HG02970 (cell line): ENCODE measurements around the gene SAP30BP.

Experiments used
- ATAC-seq: cut with Tn5 transposase; IDR thresholded peaks from one replicate; pipeline ENCODE4 v1.9.1; 2021; ENCODE audit warnings: mild to moderate bottlenecking, moderate library complexity, moderate number of reproducible peaks; ENCODE audit not compliant: unreplicated experiment, low FRiP score

SAP30BP gene

DNA sequence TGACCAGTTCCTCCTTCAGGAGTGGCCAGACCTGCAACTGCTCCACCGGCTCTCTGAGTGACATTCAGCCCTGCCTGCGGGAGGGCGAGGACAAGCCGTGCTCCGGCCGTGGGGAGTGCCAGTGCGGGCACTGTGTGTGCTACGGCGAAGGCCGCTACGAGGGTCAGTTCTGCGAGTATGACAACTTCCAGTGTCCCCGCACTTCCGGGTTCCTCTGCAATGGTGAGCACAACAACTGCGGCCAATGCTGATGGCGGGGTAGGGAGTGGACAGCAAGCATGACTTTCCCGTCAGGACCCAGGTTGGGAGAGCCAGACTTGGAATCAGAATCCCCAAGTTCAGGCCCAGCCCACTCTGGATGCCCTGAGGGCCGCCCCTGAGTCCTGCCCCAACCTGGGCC is 66.3 kb downstream of the SAP30BP start:
- ATAC-seq, result no peak

GRCh38 chr17:75734674-75735294 is 67.6 kb downstream of the SAP30BP start:
- ATAC-seq, result no peak

GRCh38 chr17:75736173-75736835 is 69.2 kb downstream of the SAP30BP start:
- no peak for ATAC-seq

- no peak for ATAC-seq
Observed at GRCh38 chr17:75737133-75737962, 70.2 kb downstream of the SAP30BP start.

DNA sequence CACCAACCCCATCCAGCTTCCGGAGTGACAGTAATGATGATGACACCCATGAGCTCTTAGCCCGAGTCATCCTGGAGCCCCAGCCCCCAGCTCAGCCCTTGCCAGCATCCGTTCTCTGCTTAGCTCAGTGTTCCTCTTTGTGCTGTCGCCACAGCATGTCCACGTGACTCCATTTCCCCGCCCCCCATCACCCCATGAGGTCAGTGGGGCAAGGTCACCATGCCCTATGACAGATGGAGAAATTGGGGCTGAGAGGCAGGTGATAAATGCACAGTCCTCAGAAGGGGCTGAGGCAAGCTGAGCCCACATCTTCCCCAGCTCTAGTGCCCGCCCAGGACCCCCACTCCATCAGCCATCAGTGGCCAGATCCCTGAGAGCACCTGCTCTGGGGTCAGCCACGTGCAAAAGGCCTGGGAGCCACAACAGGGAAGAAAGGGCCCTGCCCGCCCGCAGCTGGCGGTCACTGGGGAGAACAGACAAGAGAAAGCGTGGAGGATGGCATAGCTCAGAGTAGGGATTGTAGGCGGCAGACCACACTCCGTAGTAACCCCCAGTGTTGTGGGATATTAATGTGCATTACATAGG is 71.2 kb downstream of the SAP30BP start:
- ATAC-seq, result no peak

DNA sequence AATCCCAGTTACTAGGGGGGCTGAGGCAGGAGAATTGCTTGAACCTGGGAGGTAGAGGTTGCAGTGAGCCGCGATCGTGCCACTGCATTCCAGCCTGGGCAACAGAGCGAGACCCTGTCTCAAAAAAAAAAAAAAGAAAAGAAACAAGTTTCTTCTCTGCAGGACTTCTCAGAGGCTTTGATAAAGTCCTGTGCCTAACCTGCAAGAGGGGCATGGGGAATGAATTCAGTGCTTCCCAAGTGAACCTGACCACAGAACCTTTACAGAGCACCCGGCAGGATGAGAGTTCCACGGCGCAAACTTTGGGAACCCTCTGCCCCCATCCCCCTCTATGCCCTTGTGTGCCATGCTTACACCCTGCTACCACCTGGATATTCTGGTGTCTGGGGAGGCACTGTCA is 72.0 kb downstream of the SAP30BP start:
- ATAC-seq, result no peak

DNA sequence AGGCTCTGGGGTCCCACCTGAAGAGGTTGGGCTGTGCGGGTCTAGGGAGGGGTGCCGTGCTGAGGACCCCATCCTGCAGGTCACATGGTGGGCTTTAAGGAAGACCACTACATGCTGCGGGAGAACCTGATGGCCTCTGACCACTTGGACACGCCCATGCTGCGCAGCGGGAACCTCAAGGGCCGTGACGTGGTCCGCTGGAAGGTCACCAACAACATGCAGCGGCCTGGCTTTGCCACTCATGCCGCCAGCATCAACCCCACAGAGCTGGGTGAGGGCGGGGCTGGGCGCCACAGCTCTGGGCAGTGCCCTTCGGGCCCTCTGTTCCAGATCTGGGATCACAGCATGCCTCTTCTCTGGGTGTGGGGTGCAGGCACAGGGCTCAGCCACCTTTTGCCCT is 72.7 kb downstream of the SAP30BP start:
- ATAC-seq, result no peak

DNA sequence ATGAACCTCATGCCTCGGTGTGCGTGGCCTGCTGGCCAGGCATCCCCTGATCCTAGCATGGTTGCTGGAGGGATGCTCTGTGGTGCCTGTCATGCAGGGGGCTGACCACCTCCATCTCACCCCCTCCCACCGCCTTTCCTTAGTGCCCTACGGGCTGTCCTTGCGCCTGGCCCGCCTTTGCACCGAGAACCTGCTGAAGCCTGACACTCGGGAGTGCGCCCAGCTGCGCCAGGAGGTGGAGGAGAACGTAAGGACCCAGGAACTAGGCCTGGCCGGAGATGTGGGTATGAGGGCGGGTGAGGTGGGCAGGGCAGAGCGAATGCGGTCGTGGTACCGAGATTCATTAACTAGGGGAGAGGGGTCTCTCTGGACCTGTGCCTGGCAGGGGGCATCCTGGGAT is 73.1 kb downstream of the SAP30BP start:
- no peak for ATAC-seq

DNA sequence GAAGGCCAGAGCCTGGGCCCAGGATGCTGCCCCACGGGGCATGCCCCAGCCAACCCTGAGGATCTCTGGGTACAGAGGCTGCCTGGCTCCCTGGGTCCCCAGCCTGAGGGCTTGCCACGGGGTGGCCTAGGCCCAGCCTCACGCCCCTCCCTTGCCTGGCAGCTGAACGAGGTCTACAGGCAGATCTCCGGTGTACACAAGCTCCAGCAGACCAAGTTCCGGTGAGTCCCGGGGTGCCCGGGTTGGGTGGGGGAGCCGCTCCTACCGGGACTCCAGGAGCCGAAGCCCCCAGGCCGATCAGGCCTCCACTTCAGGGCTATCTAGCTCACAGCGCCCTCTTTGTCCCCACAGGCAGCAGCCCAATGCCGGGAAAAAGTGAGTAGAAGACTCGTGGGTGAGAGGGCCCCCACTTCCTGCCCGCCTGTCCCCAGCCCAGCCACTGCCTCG is 73.5 kb downstream of the SAP30BP start:
- ATAC-seq, result no peak

- ATAC-seq, result no peak
Observed at GRCh38 chr17:75742337-75742736, 75.2 kb downstream of the SAP30BP start.

DNA sequence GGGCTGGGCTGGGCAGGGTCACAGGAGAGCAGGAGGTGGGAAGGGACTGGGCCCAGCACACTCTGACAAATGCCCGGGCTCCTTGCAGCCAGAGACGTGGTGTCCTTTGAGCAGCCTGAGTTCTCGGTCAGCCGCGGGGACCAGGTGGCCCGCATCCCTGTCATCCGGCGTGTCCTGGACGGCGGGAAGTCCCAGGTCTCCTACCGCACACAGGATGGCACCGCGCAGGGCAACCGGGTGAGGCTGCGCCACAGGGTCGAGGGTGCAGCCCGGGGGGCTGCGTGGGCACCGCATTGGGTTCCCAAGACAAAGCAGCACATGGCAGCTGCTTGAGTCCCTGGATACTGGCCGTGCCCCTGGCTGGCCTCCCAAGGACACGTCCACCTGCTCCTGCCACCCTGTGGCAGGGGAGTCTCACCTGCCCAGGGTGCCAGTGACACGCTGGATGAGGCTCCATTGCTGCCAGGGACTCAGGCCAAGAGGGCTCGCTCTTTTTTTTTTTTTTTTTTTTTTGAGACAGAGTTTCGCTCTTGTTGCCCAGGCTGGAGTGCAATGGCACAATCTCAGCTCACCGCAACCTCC is 76.6 kb downstream of the SAP30BP start:
- no peak for ATAC-seq

DNA sequence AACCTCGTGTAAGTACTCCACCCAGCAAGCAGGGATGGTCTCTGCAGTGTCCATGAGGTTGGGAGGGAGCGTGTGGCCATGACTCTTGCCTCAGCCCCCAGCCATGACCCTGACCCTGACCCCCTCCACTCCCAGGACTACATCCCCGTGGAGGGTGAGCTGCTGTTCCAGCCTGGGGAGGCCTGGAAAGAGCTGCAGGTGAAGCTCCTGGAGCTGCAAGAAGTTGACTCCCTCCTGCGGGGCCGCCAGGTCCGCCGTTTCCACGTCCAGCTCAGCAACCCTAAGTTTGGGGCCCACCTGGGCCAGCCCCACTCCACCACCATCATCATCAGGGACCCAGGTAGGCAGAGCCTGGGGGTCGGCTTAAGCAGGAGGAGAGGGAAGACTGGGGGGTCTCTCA is 81.6 kb downstream of the SAP30BP start:
- no peak for ATAC-seq

- no peak for ATAC-seq
Observed at GRCh38 chr17:75749545-75750389, 82.6 kb downstream of the SAP30BP start.

- no peak for ATAC-seq
Observed at GRCh38 chr17:75750661-75751423, 83.7 kb downstream of the SAP30BP start.

DNA sequence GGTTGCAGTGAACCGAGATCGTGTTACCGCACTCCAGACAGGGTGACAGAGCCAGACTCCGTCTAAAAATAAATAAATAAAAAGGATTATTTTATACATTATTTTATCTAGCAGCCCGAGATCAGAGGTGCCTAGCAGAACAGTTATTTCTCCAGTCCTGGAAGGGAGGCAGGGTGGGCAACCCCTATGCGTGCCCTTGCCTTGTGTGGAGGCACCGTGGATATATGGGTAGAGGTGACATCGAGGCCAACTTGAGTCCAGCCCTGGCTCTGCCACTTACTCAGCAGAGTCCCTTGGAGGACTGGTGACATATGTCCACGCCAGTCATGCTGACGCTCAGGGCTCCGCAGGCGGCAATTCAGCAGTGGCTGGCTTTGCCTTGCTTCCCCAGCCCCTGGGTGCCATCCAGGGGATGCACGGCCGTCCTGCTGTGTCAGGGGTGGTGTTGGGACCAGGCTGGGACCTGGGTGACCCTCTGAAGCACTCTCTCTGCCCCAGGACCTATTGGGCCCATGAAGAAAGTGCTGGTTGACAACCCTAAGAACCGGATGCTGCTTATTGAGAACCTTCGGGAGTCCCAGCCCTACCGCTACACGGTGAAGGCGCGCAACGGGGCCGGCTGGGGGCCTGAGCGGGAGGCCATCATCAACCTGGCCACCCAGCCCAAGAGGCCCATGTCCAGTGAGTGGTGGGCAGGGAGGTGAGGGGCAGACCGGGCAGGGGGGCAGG is 84.7 kb downstream of the SAP30BP start:
- ATAC-seq, result no peak

DNA sequence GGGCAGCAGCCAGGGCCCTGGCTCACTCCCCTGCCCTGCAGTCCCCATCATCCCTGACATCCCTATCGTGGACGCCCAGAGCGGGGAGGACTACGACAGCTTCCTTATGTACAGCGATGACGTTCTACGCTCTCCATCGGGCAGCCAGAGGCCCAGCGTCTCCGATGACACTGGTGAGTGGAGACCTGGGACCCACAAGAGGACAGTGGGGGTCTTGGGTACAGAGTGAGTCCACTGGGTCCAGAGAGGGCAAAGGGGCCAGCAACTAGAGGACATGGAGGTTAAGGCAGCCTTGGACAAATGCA is 85.2 kb downstream of the SAP30BP start:
- ATAC-seq, result no peak

DNA sequence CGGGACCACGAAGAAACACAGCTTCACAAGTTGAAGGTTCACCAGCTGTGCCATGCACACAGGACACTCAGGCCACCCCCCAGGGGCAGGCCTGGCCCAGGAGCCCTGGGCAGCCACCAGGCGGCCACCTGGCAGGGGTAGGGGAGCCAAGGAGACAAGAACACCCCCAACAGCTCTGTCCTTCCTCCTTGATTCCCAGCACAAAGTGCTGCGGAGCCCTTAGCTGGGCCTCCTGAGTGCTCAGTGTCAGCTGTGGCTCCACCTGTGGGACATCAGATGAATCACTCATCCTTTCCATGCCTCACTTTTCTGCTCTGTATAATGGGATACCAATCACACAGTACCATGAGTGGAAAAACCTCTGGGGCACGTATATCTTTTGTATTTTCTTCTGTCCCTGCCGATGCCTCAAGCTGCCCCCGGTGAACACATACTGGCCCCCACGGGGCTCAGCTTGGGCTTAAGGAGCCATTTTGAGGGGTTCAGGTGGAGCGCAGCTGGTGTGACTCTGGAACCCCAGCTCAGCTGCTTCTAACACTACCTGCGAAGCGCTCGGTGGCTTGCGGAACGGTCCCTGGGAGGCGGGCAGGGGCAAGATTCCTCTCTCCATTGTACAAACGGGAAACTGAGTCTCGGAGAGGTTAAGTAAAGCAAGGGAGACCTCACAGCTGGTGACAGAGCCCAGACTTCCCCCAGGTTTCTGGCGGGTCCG is 85.8 kb downstream of the SAP30BP start:
- no peak for ATAC-seq
